GM21381 (cell line): ENCODE data around the gene TRPV6.

Source experiments
- ATAC-seq: cut with Tn5 transposase; IDR thresholded peaks from one replicate; pipeline ENCODE4 v1.9.1; 2021; ENCODE audit warnings: mild to moderate bottlenecking, moderate library complexity; ENCODE audit not compliant: unreplicated experiment

The TRPV6 gene

GRCh38 chr7:142870566-142871259 is 14.8 kb downstream of the TRPV6 start:
- ATAC-seq = no peak

- no peak for ATAC-seq
Observed at GRCh38 chr7:142870147-142870559, 15.4 kb downstream of the TRPV6 start.

- ATAC-seq = no peak
Observed at GRCh38 chr7:142869434-142869833, 16.1 kb downstream of the TRPV6 start.

GRCh38 chr7:142868986-142869415 is 16.5 kb downstream of the TRPV6 start:
- ATAC-seq = no peak

- no peak for ATAC-seq
Observed at GRCh38 chr7:142868188-142868985, 17.2 kb downstream of the TRPV6 start.

GRCh38 chr7:142867398-142868187 is 18.0 kb downstream of the TRPV6 start:
- no peak for ATAC-seq

- ATAC-seq = no peak
Observed at GRCh38 chr7:142867097-142867378, 18.5 kb downstream of the TRPV6 start.

- ATAC-seq = no peak
Observed at GRCh38 chr7:142866361-142867096, 19.0 kb downstream of the TRPV6 start.

GRCh38 chr7:142865766-142866165 is 19.8 kb downstream of the TRPV6 start:
- no peak for ATAC-seq

GRCh38 chr7:142864980-142865747 is 20.4 kb downstream of the TRPV6 start:
- no peak for ATAC-seq

- no peak for ATAC-seq
Observed at GRCh38 chr7:142863891-142864685, 21.5 kb downstream of the TRPV6 start.

GRCh38 chr7:142862786-142863400 is 22.7 kb downstream of the TRPV6 start:
- ATAC-seq = no peak

- no peak for ATAC-seq
Observed at GRCh38 chr7:142862351-142862750, 23.2 kb downstream of the TRPV6 start.

GRCh38 chr7:142860968-142861367 is 24.6 kb downstream of the TRPV6 start:
- no peak for ATAC-seq

- no peak for ATAC-seq
Observed at GRCh38 chr7:142859829-142860228, 25.7 kb downstream of the TRPV6 start.

GRCh38 chr7:142859411-142859810 is 26.1 kb downstream of the TRPV6 start:
- no peak for ATAC-seq

GRCh38 chr7:142857625-142858024 is 27.9 kb downstream of the TRPV6 start:
- no peak for ATAC-seq

- no peak for ATAC-seq
Observed at GRCh38 chr7:142856565-142857245, 28.8 kb downstream of the TRPV6 start.
